Mesodermal cell (in vitro differentiated cells): Measurements from ENCODE around the gene TECR.
"Not testable (repeated sequence)": the region's sequence is repeated elsewhere in the genome, so short reads cannot be mapped to it uniquely, and the experiment has no call there.

Source experiments
- H3K27ac ChIP-seq: 2 replicates; pipeline ENCODE4 v1.7.0; 2013; ENCODE audit warnings: mild to moderate bottlenecking, low read depth, low read length, moderate library complexity; ENCODE audit not compliant: severe bottlenecking
- H3K36me3 ChIP-seq: 2 replicates; pipeline ENCODE4 v1.7.1; 2013; ENCODE audit warnings: mild to moderate bottlenecking, low read length, moderate library complexity; ENCODE audit not compliant: control insufficient read depth, insufficient read depth
- H3K4me1 ChIP-seq: one replicate; pipeline ENCODE4 v1.7.1; 2013; ENCODE audit warnings: mild to moderate bottlenecking, low read length; ENCODE audit not compliant: insufficient read depth, control insufficient read depth, poor library complexity, severe bottlenecking
- H3K4me3 ChIP-seq: 2 replicates; pipeline ENCODE4 v1.7.0; 2013; ENCODE audit warnings: low read length, control low read depth, mild to moderate bottlenecking; ENCODE audit not compliant: insufficient read depth, poor library complexity, severe bottlenecking; ENCODE audit errors: extremely low read depth
- H3K9me3 ChIP-seq: 2 replicates; pipeline ENCODE4 v1.7.1; 2013; ENCODE audit warnings: mild to moderate bottlenecking, low read length, moderate library complexity; ENCODE audit not compliant: control insufficient read depth
- WGBS, 2 experiments: methylation state at CpG; one replicate each; pipeline ENCODE4 v1.1.5; 2013; ENCODE audit warnings: missing lambda C conversion rate in 2 of 2; ENCODE audit not compliant: insufficient coverage in 2 of 2; 5-methylcytosine and 5-hydroxymethylcytosine counted together

The TECR gene

GRCh38 chr19:14520543-14520942 lies 8.9 kb upstream of the TECR start:
- H3K36me3 ChIP-seq: peaks cover 15% of the 10 kb centered on the region
- WGBS, 2 experiments: 89 to 100% methylated on average over 3 of the region's 4 CpGs
- H3K4me3 ChIP-seq: no peak overlapping the region
- H3K9me3 ChIP-seq: no peaks in the 10 kb centered on the region
- H3K27ac ChIP-seq: peak overlapping the region; percentile 99
- H3K4me1 ChIP-seq: peaks cover 34% of the 10 kb centered on the region

- H3K4me3 ChIP-seq: no peak overlapping the region
- 62 to 67% methylated on average over 4 of the region's 6 CpGs for WGBS, 2 experiments
- H3K27ac ChIP-seq: no peak overlapping the region
Observed at GRCh38 chr19:14525729-14526128, 3.7 kb upstream of the TECR start.

GRCh38 chr19:14526423-14526822 lies 3.0 kb upstream of the TECR start:
- Histone ChIP-seq H3K36me3 (no peaks in the 10 kb centered on the region), H3K4me1 (peaks cover 14% of the 10 kb centered on the region), H3K4me3 (no peak overlapping the region), H3K9me3 (no peaks in the 10 kb centered on the region), H3K27ac (no peak overlapping the region)
- WGBS, 2 experiments: 100% methylated on average over 3 of the region's 4 CpGs

More at GRCh38 chr19:14525729-14526128, 3.7 kb upstream of the TECR start:
- no peaks in the 10 kb centered on the region for H3K9me3 ChIP-seq
- H3K36me3 ChIP-seq: no peaks in the 10 kb centered on the region
- peaks cover 15% of the 10 kb centered on the region for H3K4me1 ChIP-seq

- WGBS, 2 experiments: 52 to 60% methylated on average over 33 to 38 of the region's 39 CpGs
- H3K4me1 ChIP-seq: peaks cover 7% of the 10 kb centered on the region
- peaks cover 12% of the 10 kb centered on the region for H3K36me3 ChIP-seq
- peak overlapping the region; percentile 53 for H3K27ac ChIP-seq
- H3K4me3 ChIP-seq: peak overlapping the region; percentile 90
- no peaks in the 10 kb centered on the region for H3K9me3 ChIP-seq
Observed at GRCh38 chr19:14528419-14529253, 758 bp upstream of the TECR start.

GRCh38 chr19:14530005-14530348 lies 583 bp downstream of the TECR start:
- WGBS, 2 experiments: 0 to 1% methylated on average over 15 to 16 of the region's 18 CpGs
- peak overlapping the region; percentile 90 for H3K4me3 ChIP-seq

GRCh38 chr19:14530506-14530905 lies 1.1 kb downstream of the TECR start:
- H3K4me3 ChIP-seq: peak overlapping the region; percentile 90
- no peak overlapping the region for H3K27ac ChIP-seq
- 77 to 89% methylated on average over 3 of the region's 3 CpGs for WGBS, 2 experiments

More at GRCh38 chr19:14530005-14530348, 583 bp downstream of the TECR start:
- Histone ChIP-seq H3K4me1 (peaks cover 9% of the 10 kb centered on the region), H3K27ac (peak overlapping the region; percentile 88), H3K9me3 (no peaks in the 10 kb centered on the region), H3K36me3 (peaks cover 22% of the 10 kb centered on the region)

GRCh38 chr19:14533450-14533849 lies 4.1 kb downstream of the TECR start:
- H3K36me3 ChIP-seq: peaks cover 23% of the 10 kb centered on the region
- no peaks in the 10 kb centered on the region for H3K9me3 ChIP-seq
- 95 to 97% methylated on average over 3 to 5 of the region's 5 CpGs for WGBS, 2 experiments
- H3K4me1 ChIP-seq: peaks cover 8% of the 10 kb centered on the region
- H3K27ac ChIP-seq: no peak overlapping the region
- no peak overlapping the region for H3K4me3 ChIP-seq

More at GRCh38 chr19:14530506-14530905, 1.1 kb downstream of the TECR start:
- peaks cover 9% of the 10 kb centered on the region for H3K4me1 ChIP-seq
- H3K36me3 ChIP-seq: peaks cover 23% of the 10 kb centered on the region
- no peaks in the 10 kb centered on the region for H3K9me3 ChIP-seq

GRCh38 chr19:14536926-14537692 lies 7.7 kb downstream of the TECR start:
- whole genome bisulfite sequencing, 2 experiments: 37% methylated on average over 8 to 13 of the region's 24 CpGs
- Histone ChIP-seq H3K9me3 (no peaks in the 10 kb centered on the region), H3K4me1 (peaks cover 8% of the 10 kb centered on the region), H3K27ac (no peak overlapping the region), H3K36me3 (peaks cover 29% of the 10 kb centered on the region), H3K4me3 (no peak overlapping the region)

- Histone ChIP-seq H3K36me3 (peaks cover 15% of the 10 kb centered on the region), H3K27ac (no peak overlapping the region), H3K4me1 (peaks cover 18% of the 10 kb centered on the region), H3K9me3 (no peaks in the 10 kb centered on the region), H3K4me3 (no peak overlapping the region)
- WGBS, 2 experiments: 96 to 97% methylated on average over 17 to 19 of the region's 19 CpGs
Observed at GRCh38 chr19:14540741-14541525, 11.5 kb downstream of the TECR start.

- not testable (repeated sequence) for H3K4me3 ChIP-seq, H3K9me3 ChIP-seq, H3K27ac ChIP-seq
- Histone ChIP-seq H3K36me3 (peaks cover 24% of the 10 kb centered on the region), H3K4me1 (peaks cover 14% of the 10 kb centered on the region)
- 94 to 100% methylated on average over 2 to 3 of the region's 5 CpGs for WGBS, 2 experiments
Observed at GRCh38 chr19:14541979-14542378, 12.6 kb downstream of the TECR start.
